K562 (cell line): Measurements from ENCODE around the gene ERMARD. TPM values are rescaled to one million over a fixed set of nuclear protein-coding genes. Genes with fewer than 3 reads are reported as not detected.
A peak's percentile ranks its signal among the peaks of the same experiment; 100 is the strongest.

Experiments
- CHD2 ChIP-seq: IDR thresholded peaks from 2 replicates; pipeline ENCODE4 v1.6.1; 2011; ENCODE audit warnings: low read depth, low read length
- CUX1 ChIP-seq: fragments of 200-800 bp; sonication (Bioruptor generic); IDR thresholded peaks from 2 replicates; pipeline ENCODE4 v1.6.1; 2016; ENCODE audit warnings: missing genetic modification characterization, missing compliant biosample characterization
- GABPB2 ChIP-seq: fragments of 250-450 bp; sonication (Bioruptor Pico); conservative IDR thresholded peaks from 2 replicates; pipeline ENCODE4 v1.5.1; 2021; ENCODE audit warnings: mild to moderate bottlenecking
- KDM4B ChIP-seq, 2 experiments: fragments of 450-650 bp in 1 of 2; sonication (generic) in 1 of 2; IDR thresholded peaks; 2 replicates each; pipeline ENCODE4 v1.6.1; 2016 to 2017; ENCODE audit warnings: borderline replicate concordance in 2 of 2, antibody characterized with exemption in 1 of 2, low read depth in 1 of 2, mild to moderate bottlenecking in 1 of 2
- NR1H2 ChIP-seq: sonication (generic); formaldehyde crosslinking; IDR thresholded peaks from 2 replicates; pipeline ENCODE4 v1.4.0; 2020; ENCODE audit warnings: mild to moderate bottlenecking, missing genetic modification reagents
- SRF ChIP-seq, 2 experiments: fragments of 250-450, 450-650 bp in 1 of 2; sonication (Bioruptor Pico) in 1 of 2; sonication (generic) in 1 of 2; formaldehyde crosslinking; IDR thresholded peaks; 2 replicates each; pipeline versions ENCODE4 v1.5.0 to v1.5.1; 2020 to 2022; ENCODE audit warnings: mild to moderate bottlenecking in 1 of 2, missing genetic modification reagents in 1 of 2
- TBP ChIP-seq: optimal IDR thresholded peaks from 2 replicates; pipeline ENCODE3; 2011; ENCODE audit warnings: low read depth, low read length, improper control_type of control experiment
- TEAD4 ChIP-seq, 2 experiments: sonication (generic) in 1 of 2; formaldehyde crosslinking in 1 of 2; IDR thresholded peaks; 2 replicates each; pipeline versions ENCODE4 v1.6.1 to v1.8.0; 2012 to 2022; ENCODE audit warnings: borderline replicate concordance in 1 of 2, inconsistent platforms in 1 of 2, low read length in 1 of 2, mild to moderate bottlenecking in 1 of 2, missing genetic modification reagents in 1 of 2
- ZNF253 ChIP-seq: fragments of 250-450 bp; sonication (Bioruptor Pico); conservative IDR thresholded peaks from 2 replicates; pipeline ENCODE4 v1.6.1; 2021; ENCODE audit warnings: mild to moderate bottlenecking
- ZNF695 ChIP-seq: fragments of 450-650 bp; formaldehyde crosslinking; IDR thresholded peaks from 2 replicates; pipeline ENCODE4 v1.4.0; 2020; ENCODE audit warnings: mild to moderate bottlenecking, moderate library complexity
- polyA plus RNA-seq, 8 experiments: library from polyadenylated mRNA; depleted of rRNA in 4 of 8; stranded (reverse) in 5 of 8; unstranded in 3 of 8; fragments of >200 nt; fragmentation: Nextera tagmentation in 2 of 8; fragmentation: Illumina TruSeq in 1 of 8; extraction: Ambion mirVana in 2 of 8; extraction: Trizol in 1 of 8; gene quantifications; 2 replicates each; pipeline versions ENCODE4 v1.2.1 to v1.2.3, GENCODE V29; 2011 to 2014; ENCODE audit warnings: inconsistent platforms in 1 of 8, missing spikeins in 1 of 8
- total RNA-seq, 7 experiments: library from RNA; depleted of rRNA in 6 of 7; stranded (reverse); fragments of >200 nt in 6 of 7; fragmentation: Illumina TruSeq in 2 of 7; extraction: Trizol in 2 of 7; gene quantifications; 2 replicates each; pipeline versions ENCODE4 v1.2.1 to v1.2.3, GENCODE V29; 2011 to 2021; ENCODE audit warnings: low replicate concordance in 1 of 7
- TF ChIP-seq, protein P1 (sequence below), 2 experiments: fragments of 450-650 bp in 1 of 2; sonication (generic) in 1 of 2; formaldehyde crosslinking in 1 of 2; IDR thresholded peaks; 2 replicates each; pipeline versions ENCODE4 v1.7.1 to v1.9.0; 2016 to 2022; ENCODE audit warnings: inconsistent platforms in 1 of 2, mild to moderate bottlenecking in 1 of 2, missing genetic modification reagents in 1 of 2

The ERMARD gene
- total and polyA plus RNA-seq, 9 of the 15 experiments (the other 6 are each of a cell fraction or from before 2014, with no cell fraction given) = 14.5 to 68.6 (median 27.7) TPM

DNA sequence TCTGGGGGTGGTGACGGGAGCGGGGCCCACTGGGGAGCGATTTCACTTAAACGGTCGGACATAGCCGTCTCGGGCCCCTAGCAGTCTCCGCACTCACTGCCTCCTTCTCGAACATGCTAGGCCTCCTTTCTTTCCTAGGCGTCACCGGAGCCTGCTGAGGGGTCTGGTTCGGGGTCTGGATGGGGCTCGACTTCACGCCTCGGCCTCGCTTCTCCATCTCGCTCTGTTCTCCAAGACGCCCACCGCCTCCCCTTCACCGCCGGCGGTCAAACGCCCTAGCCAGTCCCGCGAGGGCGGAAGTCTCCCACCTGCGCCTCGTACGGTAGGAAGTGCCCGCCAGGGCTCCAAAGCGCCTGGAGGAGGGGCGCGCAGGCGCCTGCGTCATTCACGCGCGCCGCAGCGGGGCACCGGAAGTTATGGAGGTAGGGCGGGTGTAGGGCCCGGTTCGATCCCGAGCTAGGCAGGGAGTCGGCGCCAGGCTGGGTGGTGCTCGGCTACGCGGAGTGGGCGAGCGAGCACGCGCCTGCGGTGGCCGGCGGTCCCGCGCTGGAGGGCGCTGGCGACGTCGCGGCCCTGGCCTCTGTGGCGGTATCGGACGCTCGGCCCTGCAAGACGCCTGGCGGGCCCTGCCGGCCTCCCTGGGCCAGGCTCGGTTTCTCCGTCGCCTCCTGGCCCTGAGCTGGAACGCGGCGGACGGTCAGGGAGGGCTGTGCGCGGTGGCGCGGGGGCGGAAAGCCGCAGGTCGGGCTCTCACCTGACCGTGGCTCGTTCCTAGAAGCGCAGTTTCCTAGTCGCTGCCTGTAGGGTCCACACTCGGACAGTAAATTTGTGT is at the start of gene ERMARD, which contains the start of gene DYNLT2 (continued):
- TF ChIP-seq, protein P1, sequence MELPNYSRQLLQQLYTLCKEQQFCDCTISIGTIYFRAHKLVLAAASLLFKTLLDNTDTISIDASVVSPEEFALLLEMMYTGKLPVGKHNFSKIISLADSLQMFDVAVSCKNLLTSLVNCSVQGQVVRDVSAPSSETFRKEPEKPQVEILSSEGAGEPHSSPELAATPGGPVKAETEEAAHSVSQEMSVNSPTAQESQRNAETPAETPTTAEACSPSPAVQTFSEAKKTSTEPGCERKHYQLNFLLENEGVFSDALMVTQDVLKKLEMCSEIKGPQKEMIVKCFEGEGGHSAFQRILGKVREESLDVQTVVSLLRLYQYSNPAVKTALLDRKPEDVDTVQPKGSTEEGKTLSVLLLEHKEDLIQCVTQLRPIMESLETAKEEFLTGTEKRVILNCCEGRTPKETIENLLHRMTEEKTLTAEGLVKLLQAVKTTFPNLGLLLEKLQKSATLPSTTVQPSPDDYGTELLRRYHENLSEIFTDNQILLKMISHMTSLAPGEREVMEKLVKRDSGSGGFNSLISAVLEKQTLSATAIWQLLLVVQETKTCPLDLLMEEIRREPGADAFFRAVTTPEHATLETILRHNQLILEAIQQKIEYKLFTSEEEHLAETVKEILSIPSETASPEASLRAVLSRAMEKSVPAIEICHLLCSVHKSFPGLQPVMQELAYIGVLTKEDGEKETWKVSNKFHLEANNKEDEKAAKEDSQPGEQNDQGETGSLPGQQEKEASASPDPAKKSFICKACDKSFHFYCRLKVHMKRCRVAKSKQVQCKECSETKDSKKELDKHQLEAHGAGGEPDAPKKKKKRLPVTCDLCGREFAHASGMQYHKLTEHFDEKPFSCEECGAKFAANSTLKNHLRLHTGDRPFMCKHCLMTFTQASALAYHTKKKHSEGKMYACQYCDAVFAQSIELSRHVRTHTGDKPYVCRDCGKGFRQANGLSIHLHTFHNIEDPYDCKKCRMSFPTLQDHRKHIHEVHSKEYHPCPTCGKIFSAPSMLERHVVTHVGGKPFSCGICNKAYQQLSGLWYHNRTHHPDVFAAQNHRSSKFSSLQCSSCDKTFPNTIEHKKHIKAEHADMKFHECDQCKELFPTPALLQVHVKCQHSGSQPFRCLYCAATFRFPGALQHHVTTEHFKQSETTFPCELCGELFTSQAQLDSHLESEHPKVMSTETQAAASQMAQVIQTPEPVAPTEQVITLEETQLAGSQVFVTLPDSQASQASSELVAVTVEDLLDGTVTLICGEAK (IDR thresholded peaks at IDR 0.05) = peak; percentile 92
- TF ChIP-seq, protein P1 (CRISPR knock-in tag; IDR thresholded peaks at IDR 0.05) = no peak
- TF ChIP-seq SRF (CRISPR knock-in tag; IDR thresholded peaks at IDR 0.05) = peak in 1 of 2 experiments; percentile 60; a peak in 1 of 4 replicates
- no peak for TF ChIP-seq GABPB2 (CRISPR knock-in tag)
- peak in 1 of 2 experiments; percentile 88; a peak in 1 of 4 replicates for TF ChIP-seq KDM4B (IDR thresholded peaks at IDR 0.05; ENCODE audit: borderline replicate concordance in 2 of 2, low read depth in 1 of 2)
- no peak for TF ChIP-seq ZNF695 (CRISPR knock-in tag)
- no peak for TF ChIP-seq ZNF253
- TF ChIP-seq TBP = peak; percentile 95
- TF ChIP-seq CUX1 (CRISPR knock-in tag) = no peak
- TF ChIP-seq TEAD4 (IDR thresholded peaks at IDR 0.05; ENCODE audit: low read length) = no peak; the same call in 1 of the 2 replicates
- TF ChIP-seq TEAD4 (CRISPR knock-in tag; IDR thresholded peaks at IDR 0.05; ENCODE audit: borderline replicate concordance) = peak; percentile 77; the same call in 1 of the 2 replicates
- TF ChIP-seq NR1H2 (CRISPR knock-in tag) = peak; percentile 26; the same call in 1 of the 2 replicates
- peak; percentile 90 for TF ChIP-seq CHD2
